Hepatocyte (in vitro differentiated cells): Measurements from ENCODE around the gene DIRAS1. TPM values are rescaled to one million over a fixed set of nuclear protein-coding genes. Genes with fewer than 3 reads are reported as not detected.

Source experiments
- DNase-seq: peaks from one replicate; pipeline ENCODE4 v3.0.0-alpha.2; 2016; ENCODE audit warnings: low spot score
- H2AFZ ChIP-seq: fragments of 200-600 bp; sonication (generic); 2 replicates; pipeline ENCODE4 v1.6.0; 2016; ENCODE audit warnings: antibody characterized with exemption, mild to moderate bottlenecking
- H3K27ac ChIP-seq: fragments of 200-600 bp; sonication (generic); 2 replicates; pipeline ENCODE4 v1.5.1; 2016; ENCODE audit warnings: mild to moderate bottlenecking
- H3K27me3 ChIP-seq: fragments of 200-600 bp; sonication (generic); 2 replicates; pipeline ENCODE4 v1.6.1; 2016
- H3K36me3 ChIP-seq: fragments of 200-600 bp; sonication (generic); replicated peaks from 2 replicates; pipeline ENCODE4 v1.5.1; 2016; ENCODE audit warnings: low read depth; ENCODE audit not compliant: insufficient read depth
- H3K4me1 ChIP-seq: fragments of 200-600 bp; sonication (generic); 2 replicates; pipeline ENCODE4 v1.5.1; 2016; ENCODE audit warnings: mild to moderate bottlenecking, moderate library complexity; ENCODE audit not compliant: insufficient read depth
- H3K4me2 ChIP-seq: fragments of 200-600 bp; sonication (generic); 2 replicates; pipeline ENCODE4 v1.6.0; 2016
- H3K4me3 ChIP-seq: fragments of 200-600 bp; sonication (generic); 2 replicates; pipeline ENCODE4 v1.5.1; 2016; ENCODE audit warnings: mild to moderate bottlenecking
- H3K79me2 ChIP-seq: fragments of 200-600 bp; sonication (generic); 2 replicates; pipeline ENCODE4 v1.6.0; 2017; ENCODE audit warnings: mild to moderate bottlenecking
- H3K9me2 ChIP-seq: fragments of 200-600 bp; sonication (generic); replicated peaks from 2 replicates; pipeline ENCODE4 v1.6.0; 2017; ENCODE audit warnings: mild to moderate bottlenecking; ENCODE audit not compliant: insufficient read depth
- H3K9me3 ChIP-seq: fragments of 200-600 bp; sonication (generic); 2 replicates; pipeline ENCODE4 v1.5.1; 2016; ENCODE audit warnings: low read depth, mild to moderate bottlenecking
- H4K20me1 ChIP-seq: fragments of 200-600 bp; sonication (generic); 2 replicates; pipeline ENCODE4 v1.6.0; 2016; ENCODE audit warnings: mild to moderate bottlenecking; ENCODE audit not compliant: insufficient read depth, poor library complexity, severe bottlenecking
- EZH2 ChIP-seq: fragments of 200-600 bp; sonication (generic); IDR thresholded peaks from 2 replicates; pipeline ENCODE4 v1.6.1; 2016; ENCODE audit warnings: antibody characterized with exemption, mild to moderate bottlenecking, borderline replicate concordance
- EZH2phosphoT487 ChIP-seq: fragments of 200-600 bp; sonication (generic); IDR thresholded peaks from one replicate; pipeline ENCODE4 v1.6.1; 2018; ENCODE audit warnings: antibody characterized with exemption, mild to moderate bottlenecking, low read depth, moderate library complexity; ENCODE audit not compliant: unreplicated experiment, severe bottlenecking
- WGBS: methylation state at CpG from one replicate; pipeline ENCODE4 v1.1.6; 2016; ENCODE audit warnings: low lambda C conversion rate; ENCODE audit errors: missing lambda C conversion rate; 5-methylcytosine and 5-hydroxymethylcytosine counted together
- polyA plus RNA-seq: library from polyadenylated mRNA; unstranded; fragments of >200 nt; fragmentation: Nextera tagmentation; extraction: Ambion mirVana; gene quantifications from 2 replicates; pipeline ENCODE4 v1.2.1, GENCODE V29; 2016
- total RNA-seq: library from RNA; depleted of rRNA; stranded (reverse); fragments of >200 nt; gene quantifications from 2 replicates; pipeline ENCODE4 v1.2.3, GENCODE V29; 2014
- TF ChIP-seq, protein P1 (sequence below): fragments of 200-600 bp; sonication (generic); IDR thresholded peaks from 2 replicates; pipeline ENCODE4 v1.5.1; 2016; ENCODE audit warnings: antibody characterized with exemption, mild to moderate bottlenecking; ENCODE audit not compliant: poor library complexity

The DIRAS1 gene
- total and polyA plus RNA-seq, 2 experiments from 2014 or later = 1.5 to 2.4 TPM

DNA sequence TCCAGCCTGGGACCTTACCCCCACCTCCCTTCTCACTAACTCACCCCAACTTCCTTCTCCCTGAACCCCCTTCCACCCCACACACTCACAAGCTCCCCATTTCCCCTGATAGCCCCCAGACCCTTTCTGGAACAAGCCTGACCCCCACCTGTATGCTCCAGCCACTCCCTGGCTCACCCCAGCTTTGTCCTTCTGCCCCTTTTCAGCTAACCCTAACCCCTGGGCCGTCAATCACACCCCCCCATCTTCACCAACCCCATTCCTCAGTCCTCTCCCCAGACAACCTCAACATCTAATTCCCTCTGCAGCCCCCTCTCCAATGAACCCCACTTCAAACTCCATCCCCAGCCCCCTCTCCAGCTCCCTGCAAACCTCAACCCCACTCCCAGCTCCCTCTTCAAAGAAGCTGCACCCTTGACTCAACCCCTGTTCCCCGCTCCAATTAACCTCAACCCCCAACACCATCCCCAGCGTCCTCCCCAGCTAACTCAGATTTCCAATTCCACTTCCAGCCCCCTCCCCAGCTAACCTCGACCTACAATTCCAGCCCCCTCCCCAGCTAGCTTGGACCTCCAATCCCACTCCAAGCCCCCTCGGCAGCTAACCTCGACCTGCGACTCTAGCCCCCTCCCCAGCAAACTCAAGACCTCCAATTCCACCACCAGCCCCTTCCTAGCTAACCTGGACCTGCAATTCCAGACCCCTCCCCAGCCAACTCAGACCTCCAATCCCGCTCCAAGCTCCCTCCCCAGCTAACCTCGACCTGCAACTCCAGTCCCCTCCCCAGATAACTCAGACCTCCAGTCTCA lies 19.6 kb downstream of the DIRAS1 start:
- H4K20me1 ChIP-seq = no peaks in the 10 kb centered on the region
- H3K4me1 ChIP-seq = peaks cover 3% of the 10 kb centered on the region
- H3K4me3 ChIP-seq = peak overlapping the region; percentile 87
- H3K27ac ChIP-seq = no peak overlapping the region
- no peak overlapping the region for H2AFZ ChIP-seq
- no peaks in the 10 kb centered on the region for H3K36me3 ChIP-seq
- peak overlapping the region; percentile 83 for H3K4me2 ChIP-seq
- TF ChIP-seq, protein P1, sequence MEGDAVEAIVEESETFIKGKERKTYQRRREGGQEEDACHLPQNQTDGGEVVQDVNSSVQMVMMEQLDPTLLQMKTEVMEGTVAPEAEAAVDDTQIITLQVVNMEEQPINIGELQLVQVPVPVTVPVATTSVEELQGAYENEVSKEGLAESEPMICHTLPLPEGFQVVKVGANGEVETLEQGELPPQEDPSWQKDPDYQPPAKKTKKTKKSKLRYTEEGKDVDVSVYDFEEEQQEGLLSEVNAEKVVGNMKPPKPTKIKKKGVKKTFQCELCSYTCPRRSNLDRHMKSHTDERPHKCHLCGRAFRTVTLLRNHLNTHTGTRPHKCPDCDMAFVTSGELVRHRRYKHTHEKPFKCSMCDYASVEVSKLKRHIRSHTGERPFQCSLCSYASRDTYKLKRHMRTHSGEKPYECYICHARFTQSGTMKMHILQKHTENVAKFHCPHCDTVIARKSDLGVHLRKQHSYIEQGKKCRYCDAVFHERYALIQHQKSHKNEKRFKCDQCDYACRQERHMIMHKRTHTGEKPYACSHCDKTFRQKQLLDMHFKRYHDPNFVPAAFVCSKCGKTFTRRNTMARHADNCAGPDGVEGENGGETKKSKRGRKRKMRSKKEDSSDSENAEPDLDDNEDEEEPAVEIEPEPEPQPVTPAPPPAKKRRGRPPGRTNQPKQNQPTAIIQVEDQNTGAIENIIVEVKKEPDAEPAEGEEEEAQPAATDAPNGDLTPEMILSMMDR = no peak
- TF ChIP-seq EZH2 (no peak), EZH2phosphoT487 (no peak)
- H3K27me3 ChIP-seq = peaks cover 11% of the 10 kb centered on the region
- no peaks in the 10 kb centered on the region for H3K9me3 ChIP-seq
- H3K79me2 ChIP-seq = no peaks in the 10 kb centered on the region
- no peaks in the 10 kb centered on the region for H3K9me2 ChIP-seq
- 13% methylated on average over 3 of the region's 9 CpGs for WGBS
- DNase-seq = no peak

DNA sequence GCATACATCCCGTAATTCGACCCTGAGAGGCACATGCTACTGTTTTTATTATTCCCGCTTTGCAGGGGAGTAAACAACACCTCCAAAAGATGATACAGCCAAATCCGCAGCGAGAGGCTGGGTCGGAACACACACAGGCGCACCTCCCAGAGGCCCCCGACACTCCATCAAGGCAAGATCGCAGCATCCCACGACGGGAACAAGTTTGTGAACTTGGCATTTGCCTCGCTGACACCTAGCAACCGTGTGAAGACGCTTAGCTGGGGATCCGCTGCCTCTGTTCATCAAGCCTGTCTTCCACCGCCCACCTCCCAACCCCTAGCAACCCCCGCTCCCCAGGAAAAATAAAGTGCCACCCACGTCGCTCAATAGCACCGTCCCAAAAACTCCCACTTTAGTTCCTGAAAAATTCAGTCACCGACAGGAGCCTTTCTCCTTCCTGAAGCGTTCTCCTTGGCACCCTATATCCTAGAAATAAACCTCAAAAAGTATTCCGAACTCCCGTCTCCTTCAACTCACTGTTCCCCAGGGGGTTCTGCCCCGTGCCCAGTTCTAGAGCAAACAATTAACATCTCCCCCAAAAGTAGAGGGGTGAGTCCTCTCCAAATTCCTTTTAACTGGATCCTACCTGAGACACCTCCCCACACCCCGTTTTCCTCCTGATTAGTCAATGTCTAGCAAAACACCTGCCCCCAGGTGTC lies 20.4 kb downstream of the DIRAS1 start:
- Histone ChIP-seq H3K27me3 (peaks cover 11% of the 10 kb centered on the region), H3K9me2 (no peaks in the 10 kb centered on the region), H3K4me1 (peaks cover 3% of the 10 kb centered on the region), H3K27ac (no peak overlapping the region), H3K79me2 (no peaks in the 10 kb centered on the region), H4K20me1 (no peaks in the 10 kb centered on the region), H3K4me3 (no peak overlapping the region), H2AFZ (no peak overlapping the region), H3K9me3 (no peaks in the 10 kb centered on the region), H3K4me2 (no peak overlapping the region), H3K36me3 (no peaks in the 10 kb centered on the region)
- WGBS = 36% methylated on average over 26 of the region's 26 CpGs
- no peak for DNase-seq
- TF ChIP-seq EZH2 = no peak

DNA sequence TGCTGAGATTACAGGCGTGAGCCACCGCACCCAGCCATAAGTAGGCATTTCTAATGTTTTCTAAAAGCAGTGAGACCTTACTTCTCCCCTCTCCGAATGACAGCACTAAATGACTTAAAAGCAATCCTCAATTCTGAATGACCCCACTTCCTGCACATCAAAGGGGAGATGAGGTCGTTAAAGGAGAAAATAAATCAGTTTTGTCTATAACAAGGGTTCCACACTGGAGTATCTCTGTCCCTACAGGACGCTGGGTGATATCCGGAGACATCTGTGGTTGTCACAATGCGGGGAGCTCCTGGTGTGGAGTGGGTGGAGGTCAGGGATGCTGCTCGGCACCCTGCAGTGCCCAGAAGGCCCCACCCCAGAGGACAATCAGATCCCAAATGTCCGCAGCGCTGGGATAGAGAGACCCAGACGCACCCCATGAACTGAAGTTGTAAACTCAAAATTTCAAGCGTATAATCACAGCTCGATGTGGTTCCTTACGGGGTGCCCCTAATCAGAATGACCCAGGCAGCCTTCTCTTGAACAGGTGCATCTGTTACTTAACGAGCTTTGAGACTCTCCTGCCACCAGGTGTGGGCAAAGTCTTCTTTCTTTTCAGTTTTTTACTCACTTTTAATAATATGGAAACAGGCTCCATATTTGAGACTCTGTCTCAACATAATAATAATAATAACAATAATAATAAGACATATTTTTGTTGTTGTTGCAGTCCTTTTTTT lies 21.6 kb downstream of the DIRAS1 start:
- TF ChIP-seq, protein P1 = no peak
- no peak for TF ChIP-seq EZH2phosphoT487
- no peak for TF ChIP-seq EZH2
- H3K9me3 ChIP-seq = no peaks in the 10 kb centered on the region
- WGBS = 82% methylated on average over 15 of the region's 15 CpGs

More for the DNA sequence above, 21.6 kb downstream of the DIRAS1 start:
- Histone ChIP-seq H3K36me3 (no peaks in the 10 kb centered on the region), H3K4me2 (no peak overlapping the region), H3K79me2 (no peaks in the 10 kb centered on the region), H3K27ac (no peak overlapping the region), H3K27me3 (peaks cover 11% of the 10 kb centered on the region), H4K20me1 (no peaks in the 10 kb centered on the region), H2AFZ (no peak overlapping the region), H3K9me2 (no peaks in the 10 kb centered on the region), H3K4me3 (no peak overlapping the region), H3K4me1 (peaks cover 3% of the 10 kb centered on the region)
- no peak for DNase-seq
